ENCODE measurements around the gene ANKRD65.
"Not testable (repeated sequence)": the region's sequence is repeated elsewhere in the genome, so short reads cannot be mapped to it uniquely, and the experiment has no call there.

The ANKRD65 gene

GRCh38 chr1:1455366-1455884 lies 34.3 kb upstream of the ANKRD65 start:
- no peak overlapping the region for H3K4me3 ChIP-seq (replicated peaks in 1 of 2; ENCODE audit: low read depth in 2 of 2, low read length in 2 of 2)
- DNase-seq (ENCODE audit: low read depth in 2 of 2): no peak
- no peak for TF ChIP-seq CTCF (IDR thresholded peaks at IDR 0.05; ENCODE audit: low read depth, low read length)

- DNase-seq (ENCODE audit: low read depth in 2 of 2); H3K4me3 ChIP-seq (replicated peaks in 1 of 2; ENCODE audit: low read depth in 2 of 2, low read length in 2 of 2): not testable (repeated sequence)
These were observed 33.4 kb upstream of the ANKRD65 start for GRCh38 chr1:1454286-1455056.

- no peak for TF ChIP-seq CTCF (IDR thresholded peaks at IDR 0.05; ENCODE audit: low read depth, low read length)
- no peak for DNase-seq (ENCODE audit: low read depth in 2 of 2)
- H3K4me3 ChIP-seq (replicated peaks in 1 of 2; ENCODE audit: low read depth in 2 of 2, low read length in 2 of 2): no peak overlapping the region
These were observed 31.8 kb upstream of the ANKRD65 start for GRCh38 chr1:1452882-1453281.

- DNase-seq (ENCODE audit: low read depth in 2 of 2); H3K4me3 ChIP-seq (replicated peaks in 1 of 2; ENCODE audit: low read depth in 2 of 2, low read length in 2 of 2): not testable (repeated sequence)
These were observed 31.3 kb upstream of the ANKRD65 start for GRCh38 chr1:1452365-1452739.

- DNase-seq (ENCODE audit: low read depth in 2 of 2): no peak
- H3K4me3 ChIP-seq (replicated peaks in 1 of 2; ENCODE audit: low read depth in 2 of 2, low read length in 2 of 2): no peak overlapping the region
- no peak for TF ChIP-seq CTCF (IDR thresholded peaks at IDR 0.05; ENCODE audit: low read depth, low read length)
These were observed 30.8 kb upstream of the ANKRD65 start for GRCh38 chr1:1451696-1452364.

- H3K4me3 ChIP-seq (replicated peaks in 1 of 2; ENCODE audit: low read depth in 2 of 2, low read length in 2 of 2); DNase-seq (ENCODE audit: low read depth in 2 of 2): not testable (repeated sequence)
These were observed 29.5 kb upstream of the ANKRD65 start for GRCh38 chr1:1450616-1451015.

GRCh38 chr1:1449099-1449739 lies 28.1 kb upstream of the ANKRD65 start, which contains the start of gene ATAD3C:
Gene ATAD3C (plus strand): TSS chr1:1449689. CDS start chr1:1450684, 995 bp downstream.
- TF ChIP-seq CTCF (IDR thresholded peaks at IDR 0.05; ENCODE audit: low read depth, low read length): no peak
- no peak within 1 kb of the TSS for H3K4me3 ChIP-seq (replicated peaks in 1 of 2; ENCODE audit: low read depth in 2 of 2, low read length in 2 of 2)
- DNase-seq (ENCODE audit: low read depth in 2 of 2): no peak

- not testable (repeated sequence) for DNase-seq (ENCODE audit: low read depth in 2 of 2); H3K4me3 ChIP-seq (replicated peaks in 1 of 2; ENCODE audit: low read depth in 2 of 2, low read length in 2 of 2)
These were observed 25.6 kb upstream of the ANKRD65 start for GRCh38 chr1:1446631-1447030.
